GM12878 (cell line): ENCODE data around the gene OVOL1.

ENCODE experiments used
- CHD1 ChIP-seq: IDR thresholded peaks from 2 replicates; pipeline ENCODE4 v1.6.1; 2012; ENCODE audit warnings: low read depth, low read length, improper control_type of control experiment
- CREB1 ChIP-seq: IDR thresholded peaks from 2 replicates; pipeline ENCODE4 v1.6.1; 2012; ENCODE audit warnings: low read depth, mild to moderate bottlenecking, inconsistent platforms
- CTCF ChIP-seq, 3 experiments: IDR thresholded peaks in 2 of 3; conservative IDR thresholded peaks in 1 of 3; 2 replicates each; pipeline ENCODE4 v1.5.1; 2011; ENCODE audit warnings: low read depth in 3 of 3, low read length in 3 of 3, mild to moderate bottlenecking in 3 of 3, control low read depth in 2 of 3, moderate library complexity in 2 of 3, inconsistent platforms in 1 of 3, mixed read lengths in 1 of 3; ENCODE audit not compliant: control insufficient read depth in 2 of 3, insufficient read depth in 1 of 3; ENCODE audit errors: extremely low read depth in 1 of 3
- E2F4 ChIP-seq: IDR thresholded peaks from 2 replicates; pipeline ENCODE4 v1.6.1; 2012; ENCODE audit warnings: low read depth, low read length, improper control_type of control experiment
- MXI1 ChIP-seq: fragments of 150-350 bp; IDR thresholded peaks from 2 replicates; pipeline ENCODE4 v1.6.1; 2011; ENCODE audit warnings: low read depth, mild to moderate bottlenecking, inconsistent platforms, low read length, improper control_type of control experiment
- POLR2A ChIP-seq: IDR thresholded peaks from 2 replicates; pipeline ENCODE4 v1.6.1; 2011; ENCODE audit warnings: low read depth, mild to moderate bottlenecking, low read length
- RAD21 ChIP-seq: IDR thresholded peaks from 2 replicates; pipeline ENCODE4 v1.6.1; 2011; ENCODE audit warnings: mild to moderate bottlenecking, low read depth, low read length, moderate library complexity; ENCODE audit not compliant: insufficient read depth
- SIN3A ChIP-seq: IDR thresholded peaks from 2 replicates; pipeline ENCODE4 v1.6.1; 2012; ENCODE audit warnings: low read depth, low read length, improper control_type of control experiment
- USF1 ChIP-seq: IDR thresholded peaks from 2 replicates; pipeline ENCODE4 v1.6.1; 2011; ENCODE audit warnings: borderline replicate concordance, low read depth, mild to moderate bottlenecking, moderate library complexity, mixed read lengths, low read length; ENCODE audit not compliant: insufficient read depth; ENCODE audit errors: extremely low read length
- YY1 ChIP-seq: IDR thresholded peaks from 2 replicates; pipeline ENCODE4 v1.6.1; 2011; ENCODE audit warnings: low read depth, mild to moderate bottlenecking, low read length
- ZNF274 ChIP-seq: IDR thresholded peaks from one replicate; pipeline ENCODE4 v1.8.0; 2011; ENCODE audit not compliant: insufficient read length, insufficient read depth

GRCh38 chr11:65814131-65814985, 27.5 kb downstream of the OVOL1 start:
- TF ChIP-seq E2F4 (no peak), CTCF (IDR thresholded peaks at IDR 0.05 in 2 of 3, conservative IDR thresholded peaks at IDR 0.05 in 1 of 3; ENCODE audit: control insufficient read depth in 2 of 3, extremely low read depth in 1 of 3, insufficient read depth in 1 of 3, low read depth in 3 of 3, low read length in 3 of 3) (no peak), USF1 (no peak), CHD1 (no peak), MXI1 (no peak), CREB1 (no peak), RAD21 (no peak), ZNF274 (no peak), SIN3A (no peak), YY1 (no peak), POLR2A (no peak)
